OCI-LY1 (cell line): Measurements from ENCODE around the gene NFIL3.

Experiments
- H2AFZ ChIP-seq: fragments of 200-600 bp; sonication (generic), shearing (Covaris generic); 2 replicates; pipeline ENCODE4 v1.6.0; 2014; ENCODE audit warnings: antibody characterized with exemption, mild to moderate bottlenecking, low read length
- H3F3A ChIP-seq: fragments of 200-600 bp; sonication (generic), shearing (Covaris generic); 2 replicates; pipeline ENCODE4 v1.6.0; 2014; ENCODE audit warnings: mild to moderate bottlenecking, antibody characterized with exemption, low read length, moderate library complexity; ENCODE audit not compliant: insufficient read depth
- H3K27ac ChIP-seq: fragments of 200-600 bp; sonication (generic); 2 replicates; pipeline ENCODE4 v1.5.1; 2014; ENCODE audit warnings: low read length, mixed run types, mild to moderate bottlenecking, low read depth; ENCODE audit not compliant: poor library complexity, severe bottlenecking
- H3K27me3 ChIP-seq: fragments of 200-600 bp; sonication (generic); 2 replicates; pipeline ENCODE4 v1.6.0; 2014; ENCODE audit warnings: antibody characterized with exemption, mild to moderate bottlenecking, low read length, moderate library complexity; ENCODE audit not compliant: insufficient read depth
- H3K36me3 ChIP-seq: fragments of 200-600 bp; sonication (generic); 2 replicates; pipeline ENCODE4 v1.6.1; 2014; ENCODE audit warnings: mild to moderate bottlenecking, antibody characterized with exemption, low read length, moderate library complexity, mixed read lengths; ENCODE audit not compliant: insufficient read depth
- H3K4me1 ChIP-seq: fragments of 200-600 bp; sonication (generic); 2 replicates; pipeline ENCODE4 v1.5.1; 2014; ENCODE audit warnings: mild to moderate bottlenecking, low read length, moderate library complexity; ENCODE audit not compliant: insufficient read depth, severe bottlenecking
- H3K4me2 ChIP-seq: fragments of 200-600 bp; sonication (generic), shearing (Covaris generic); 2 replicates; pipeline ENCODE4 v1.6.1; 2014; ENCODE audit warnings: low read length
- H3K4me3 ChIP-seq: fragments of 200-600 bp; sonication (generic); 2 replicates; pipeline ENCODE4 v1.5.1; 2014; ENCODE audit warnings: low read length, low read depth, mild to moderate bottlenecking, mixed read lengths; ENCODE audit not compliant: poor library complexity, severe bottlenecking
- H3K79me2 ChIP-seq: fragments of 200-600 bp; shearing (Covaris generic); 2 replicates; pipeline ENCODE4 v1.6.1; 2016; ENCODE audit warnings: mixed run types, low read length, mixed read lengths; ENCODE audit not compliant: insufficient read depth
- H3K9ac ChIP-seq: fragments of 200-600 bp; sonication (generic), shearing (Covaris generic); 2 replicates; pipeline ENCODE4 v1.6.1; 2014; ENCODE audit warnings: mild to moderate bottlenecking, low read length, mixed read lengths
- H3K9me2 ChIP-seq: fragments of 200-600 bp; sonication (generic), shearing (Covaris generic); 2 replicates; pipeline ENCODE4 v1.6.1; 2014; ENCODE audit warnings: low read depth, mild to moderate bottlenecking, low read length, mixed read lengths
- H3K9me3 ChIP-seq: fragments of 200-600 bp; shearing (Covaris generic); 2 replicates; pipeline ENCODE4 v1.6.1; 2014; ENCODE audit warnings: low read length, mixed read lengths
- H4K20me1 ChIP-seq: fragments of 200-600 bp; sonication (generic), shearing (Covaris generic); 2 replicates; pipeline ENCODE4 v1.6.0; 2016; ENCODE audit warnings: mild to moderate bottlenecking, low read length; ENCODE audit not compliant: insufficient read depth
- CTCF ChIP-seq: fragments of 200-600 bp; sonication (generic), shearing (Covaris generic); IDR thresholded peaks from 2 replicates; pipeline ENCODE4 v1.5.1; 2017; ENCODE audit warnings: mild to moderate bottlenecking, antibody characterized with exemption, low read length, moderate library complexity, mixed read lengths
- EZH2 ChIP-seq: fragments of 200-600 bp; sonication (generic), shearing (Covaris generic); IDR thresholded peaks from 2 replicates; pipeline ENCODE4 v1.8.0; 2017; ENCODE audit warnings: borderline replicate concordance, mixed run types, mild to moderate bottlenecking, antibody characterized with exemption, low read length, moderate library complexity, mixed read lengths

NFIL3 gene

GRCh38 chr9:91360551-91361290 is 62.9 kb downstream of the NFIL3 start:
- peak overlapping the region; percentile 95 for H3K4me3 ChIP-seq
- peaks cover 5% of the 10 kb centered on the region; the same call in 1 of the 2 replicates for H3K9me3 ChIP-seq
- no peak for TF ChIP-seq CTCF
- H3K27ac ChIP-seq, result peak overlapping the region; percentile 2
- H3K27me3 ChIP-seq, result no peaks in the 10 kb centered on the region
- peaks cover 27% of the 10 kb centered on the region for H3K79me2 ChIP-seq
- H3K9me2 ChIP-seq, result no peaks in the 10 kb centered on the region
- peaks cover 29% of the 10 kb centered on the region for H3K4me1 ChIP-seq
- H4K20me1 ChIP-seq, result no peaks in the 10 kb centered on the region
- H3F3A ChIP-seq, result no peaks in the 10 kb centered on the region
- peak overlapping the region; percentile 94 for H3K4me2 ChIP-seq
- H2AFZ ChIP-seq, result no peak overlapping the region
- H3K9ac ChIP-seq, result peak overlapping the region; percentile 87
- peaks cover 5% of the 10 kb centered on the region; the same call in 1 of the 2 replicates for H3K36me3 ChIP-seq

GRCh38 chr9:91359734-91360470 is 63.7 kb downstream of the NFIL3 start:
- no peak overlapping the region for H2AFZ ChIP-seq
- no peak for TF ChIP-seq EZH2
- TF ChIP-seq CTCF, result no peak

GRCh38 chr9:91359083-91359482 is 64.5 kb downstream of the NFIL3 start:
- no peak overlapping the region for H3K27ac ChIP-seq
- H4K20me1 ChIP-seq, result no peaks in the 10 kb centered on the region
- TF ChIP-seq EZH2 (no peak), CTCF (no peak)
- H3K9ac ChIP-seq, result no peak overlapping the region
- no peaks in the 10 kb centered on the region for H3K9me3 ChIP-seq
- H3F3A ChIP-seq, result no peaks in the 10 kb centered on the region
- H3K79me2 ChIP-seq, result peaks cover 27% of the 10 kb centered on the region
- H2AFZ ChIP-seq, result no peak overlapping the region
- H3K4me2 ChIP-seq, result no peak overlapping the region
- peaks cover 21% of the 10 kb centered on the region; the same call in 1 of the 2 replicates for H3K36me3 ChIP-seq
- no peaks in the 10 kb centered on the region for H3K9me2 ChIP-seq
- peaks cover 29% of the 10 kb centered on the region for H3K4me1 ChIP-seq
- H3K27me3 ChIP-seq, result no peaks in the 10 kb centered on the region
- H3K4me3 ChIP-seq, result no peak overlapping the region

More at GRCh38 chr9:91359734-91360470, 63.7 kb downstream of the NFIL3 start:
- Histone ChIP-seq H3F3A (no peaks in the 10 kb centered on the region), H3K27ac (no peak overlapping the region), H3K79me2 (peaks cover 27% of the 10 kb centered on the region), H3K4me2 (peak overlapping the region; percentile 94), H3K4me3 (peak overlapping the region; percentile 95), H3K36me3 (peaks cover 13% of the 10 kb centered on the region; the same call in 1 of the 2 replicates), H3K9me3 (peaks cover 3% of the 10 kb centered on the region; the same call in 1 of the 2 replicates), H3K27me3 (no peaks in the 10 kb centered on the region), H3K9ac (peak overlapping the region; percentile 87; the same call in 1 of the 2 replicates), H4K20me1 (no peaks in the 10 kb centered on the region), H3K4me1 (peaks cover 29% of the 10 kb centered on the region), H3K9me2 (no peaks in the 10 kb centered on the region)
